K562 (cell line): Measurements from ENCODE around the gene TIMP2. TPM values are rescaled to one million over a fixed set of nuclear protein-coding genes. Genes with fewer than 3 reads are reported as not detected.

ENCODE experiments used
- ATF7 ChIP-seq: fragments of 450-650 bp; IDR thresholded peaks from 2 replicates; pipeline ENCODE4 v1.7.1; 2014; ENCODE audit warnings: mild to moderate bottlenecking, moderate library complexity
- BACH1 ChIP-seq: fragments of 200-800 bp; sonication (Bioruptor generic); IDR thresholded peaks from 2 replicates; pipeline ENCODE4 v1.6.1; 2016; ENCODE audit warnings: missing genetic modification characterization, missing compliant biosample characterization
- BRD9 ChIP-seq: fragments of 450-650 bp; IDR thresholded peaks from 2 replicates; pipeline ENCODE4 v1.6.1; 2018; ENCODE audit warnings: low read depth; ENCODE audit not compliant: partially characterized antibody
- CHD4 ChIP-seq: fragments of 200-600 bp; sonication (generic); IDR thresholded peaks from 3 replicates; pipeline ENCODE4 v1.6.1; 2012; ENCODE audit warnings: low read depth, mild to moderate bottlenecking, mixed read lengths, low read length, inconsistent platforms; ENCODE audit not compliant: insufficient read depth, insufficient replicate concordance, poor library complexity, severe bottlenecking
- ETV5 ChIP-seq: sonication (generic); formaldehyde crosslinking; IDR thresholded peaks from 2 replicates; pipeline ENCODE4 v1.4.0; 2020; ENCODE audit warnings: low read depth, mild to moderate bottlenecking, missing genetic modification reagents
- HCFC1 ChIP-seq: IDR thresholded peaks from 2 replicates; pipeline ENCODE4 v1.6.1; 2012; ENCODE audit warnings: low read depth, low read length, improper control_type of control experiment
- ID3 ChIP-seq, 2 experiments: fragments of 250-450 bp in 1 of 2; fragments of 450-650 bp in 1 of 2; sonication (Bioruptor Pico) in 1 of 2; IDR thresholded peaks; 2 replicates each; pipeline versions ENCODE4 v1.6.1 to v1.8.0; 2016 to 2021; ENCODE audit warnings: mild to moderate bottlenecking in 2 of 2, moderate library complexity in 2 of 2, missing compliant biosample characterization in 1 of 2, missing genetic modification characterization in 1 of 2
- IRF2 ChIP-seq: sonication (generic); formaldehyde crosslinking; IDR thresholded peaks from 2 replicates; pipeline ENCODE4 v1.8.1; 2022; ENCODE audit warnings: mild to moderate bottlenecking, missing genetic modification reagents
- JUNB ChIP-seq: fragments of 450-650 bp; formaldehyde crosslinking; conservative IDR thresholded peaks from 2 replicates; pipeline ENCODE4 v1.4.0; 2020; ENCODE audit warnings: mild to moderate bottlenecking
- KDM1A ChIP-seq, 2 experiments: fragments of 450-650 bp; IDR thresholded peaks; 2 replicates each; pipeline ENCODE4 v1.6.1; 2016; ENCODE audit warnings: mild to moderate bottlenecking in 2 of 2
- KDM5B ChIP-seq: fragments of 200-600 bp; sonication (generic); IDR thresholded peaks from 2 replicates; pipeline ENCODE4 v1.6.1; 2012; ENCODE audit warnings: low read depth, mild to moderate bottlenecking, moderate library complexity, low read length, control low read depth, inconsistent platforms; ENCODE audit not compliant: insufficient replicate concordance
- PBX2 ChIP-seq, 2 experiments: IDR thresholded peaks in 1 of 2; conservative IDR thresholded peaks in 1 of 2; 2 replicates each; pipeline ENCODE4 v1.6.1; 2016; ENCODE audit warnings: low read depth in 2 of 2, mild to moderate bottlenecking in 1 of 2, missing compliant biosample characterization in 1 of 2, missing genetic modification characterization in 1 of 2, moderate library complexity in 1 of 2
- SMARCA5 ChIP-seq: fragments of 450-650 bp; IDR thresholded peaks from 2 replicates; pipeline ENCODE4 v1.6.1; 2016
- SOX6 ChIP-seq: fragments of 450-650 bp; IDR thresholded peaks from 2 replicates; pipeline ENCODE4 v1.6.1; 2014; ENCODE audit warnings: mild to moderate bottlenecking
- STAT5B ChIP-seq: fragments of 250-450 bp; sonication (Bioruptor Pico); IDR thresholded peaks from 2 replicates; pipeline ENCODE4 v1.8.0; 2021; ENCODE audit warnings: mild to moderate bottlenecking, inconsistent platforms
- ZBTB11 ChIP-seq, 3 experiments: fragments of 200-800 bp in 1 of 3; fragments of 250-450 bp in 1 of 3; fragments of 450-650 bp in 1 of 3; sonication (Bioruptor Pico) in 1 of 3; sonication (Bioruptor generic) in 1 of 3; formaldehyde crosslinking in 1 of 3; IDR thresholded peaks; 2 replicates each; pipeline versions ENCODE4 v1.6.1 to v1.8.0; 2016 to 2022; ENCODE audit warnings: mild to moderate bottlenecking in 2 of 3, missing genetic modification characterization in 2 of 3, missing compliant biosample characterization in 1 of 3, moderate library complexity in 1 of 3
- ZBTB12 ChIP-seq: fragments of 250-450 bp; sonication (Bioruptor Pico); IDR thresholded peaks from 2 replicates; pipeline ENCODE4 v1.4.0; 2020
- polyA plus RNA-seq, 8 experiments: library from polyadenylated mRNA; depleted of rRNA in 4 of 8; stranded (reverse) in 5 of 8; unstranded in 3 of 8; fragments of >200 nt; fragmentation: Nextera tagmentation in 2 of 8; fragmentation: Illumina TruSeq in 1 of 8; extraction: Ambion mirVana in 2 of 8; extraction: Trizol in 1 of 8; gene quantifications; 2 replicates each; pipeline versions ENCODE4 v1.2.1 to v1.2.3, GENCODE V29; 2011 to 2014; ENCODE audit warnings: inconsistent platforms in 1 of 8, missing spikeins in 1 of 8
- total RNA-seq, 7 experiments: library from RNA; depleted of rRNA in 6 of 7; stranded (reverse); fragments of >200 nt in 6 of 7; fragmentation: Illumina TruSeq in 2 of 7; extraction: Trizol in 2 of 7; gene quantifications; 2 replicates each; pipeline versions ENCODE4 v1.2.1 to v1.2.3, GENCODE V29; 2011 to 2021; ENCODE audit warnings: low replicate concordance in 1 of 7

The TIMP2 gene
- total and polyA plus RNA-seq, 9 of the 15 experiments (the other 6 are each of a cell fraction or from before 2014, with no cell fraction given), result 0.55 TPM; not detected in 8

GRCh38 chr17:78862073-78863023 is 62.8 kb downstream of the TIMP2 start (continued):
- TF ChIP-seq HCFC1 (0 out of 2 replicates have a peak, but pooled peaks have one; percentile 6), ATF7 (peak; percentile 95), ZBTB11 (CRISPR knock-in tag; IDR thresholded peaks at IDR 0.05) (no peak), BACH1 (tag) (peak; percentile 55; the same call in 1 of the 2 replicates), CHD4 (peak; percentile 79), SMARCA5 (peak; percentile 85), IRF2 (CRISPR knock-in tag) (no peak), STAT5B (CRISPR knock-in tag) (no peak), KDM5B (peak; percentile 72), ETV5 (CRISPR knock-in tag) (peak; percentile 47; the same call in 1 of the 2 replicates), JUNB (CRISPR knock-in tag) (peak; percentile 55), PBX2 (CRISPR knock-in tag; IDR thresholded peaks at IDR 0.05; ENCODE audit: low read depth) (no peak), PBX2 (tag; conservative IDR thresholded peaks at IDR 0.05; ENCODE audit: low read depth) (no peak), KDM1A (IDR thresholded peaks at IDR 0.05) (peak; percentile 73 to 89), ZBTB12 (CRISPR knock-in tag) (no peak), BRD9 (peak; percentile 80), SOX6 (0 out of 2 replicates have a peak, but pooled peaks have one; percentile 34), ID3 (CRISPR knock-in tag; IDR thresholded peaks at IDR 0.05) (no peak), ID3 (tag; IDR thresholded peaks at IDR 0.05) (0 out of 2 replicates have a peak, but pooled peaks have one; percentile 16)
